CD14-positive monocyte (primary cell): Measurements from ENCODE around the gene MACROD2. TPM values are rescaled to one million over a fixed set of nuclear protein-coding genes. Genes with fewer than 3 reads are reported as not detected.

Experiments
- DNase-seq, 3 donors: peaks; one replicate each; pipeline ENCODE4 v3.0.0-alpha.2; 2011 to 2022
- H2AFZ ChIP-seq: 2 replicates; pipeline ENCODE4 v1.6.0; 2012; ENCODE audit warnings: mild to moderate bottlenecking, low read depth, low read length, inconsistent platforms; ENCODE audit not compliant: insufficient read depth, poor library complexity, severe bottlenecking
- H3K27ac ChIP-seq, 2 donors: 1 replicate in 1 of 2; 2 replicates in 1 of 2; pipeline ENCODE4 v1.5.1; 2012 to 2013; ENCODE audit warnings: low read length in 2 of 2, control low read depth in 1 of 2, inconsistent platforms in 1 of 2, low read depth in 1 of 2, mild to moderate bottlenecking in 1 of 2
- H3K27me3 ChIP-seq, 2 donors: one replicate each; pipeline versions ENCODE4 v1.6.0 to v1.6.1; 2011 to 2013; ENCODE audit warnings: low read length in 2 of 2; ENCODE audit not compliant: control insufficient read depth in 2 of 2, insufficient read depth in 2 of 2
- H3K36me3 ChIP-seq, 2 donors: replicated peaks in 1 of 2; 1 replicate in 1 of 2; 2 replicates in 1 of 2; pipeline versions ENCODE4 v1.5.1 to v1.6.1; 2012 to 2013; ENCODE audit warnings: low read length in 2 of 2, control low read depth in 1 of 2, inconsistent platforms in 1 of 2, mild to moderate bottlenecking in 1 of 2; ENCODE audit not compliant: insufficient read depth in 2 of 2, control insufficient read depth in 1 of 2
- H3K4me1 ChIP-seq, 2 donors: 1 replicate in 1 of 2; 2 replicates in 1 of 2; pipeline versions ENCODE4 v1.5.1 to v1.6.1; 2012 to 2013; ENCODE audit warnings: low read length in 2 of 2, control low read depth in 1 of 2, inconsistent platforms in 1 of 2, mild to moderate bottlenecking in 1 of 2, moderate library complexity in 1 of 2; ENCODE audit not compliant: insufficient read depth in 2 of 2, control insufficient read depth in 1 of 2
- H3K4me2 ChIP-seq: replicated peaks from 2 replicates; pipeline ENCODE3; 2012; ENCODE audit warnings: low read length, moderate library complexity, mild to moderate bottlenecking; ENCODE audit not compliant: poor library complexity, severe bottlenecking; ENCODE audit errors: extremely low read depth
- H3K4me3 ChIP-seq, 3 experiments: fragments of 200-600 bp in 1 of 3; sonication (generic) in 1 of 3; replicated peaks in 1 of 3; 1 replicate in 2 of 3; 2 replicates in 1 of 3; pipeline ENCODE4 v1.5.1; 2011 to 2013; ENCODE audit warnings: low read length in 3 of 3, mild to moderate bottlenecking in 3 of 3, control low read depth in 2 of 3, low read depth in 2 of 3, inconsistent platforms in 1 of 3, moderate library complexity in 1 of 3
- H3K79me2 ChIP-seq: 2 replicates; pipeline ENCODE4 v1.6.0; 2012; ENCODE audit warnings: mild to moderate bottlenecking, control low read depth, inconsistent platforms, low read length, moderate library complexity; ENCODE audit not compliant: insufficient read depth
- H3K9ac ChIP-seq: 2 replicates; pipeline ENCODE4 v1.6.0; 2017; ENCODE audit warnings: low read length, mild to moderate bottlenecking; ENCODE audit not compliant: insufficient read depth, poor library complexity, severe bottlenecking
- H3K9me3 ChIP-seq, 2 donors: replicated peaks in 1 of 2; 1 replicate in 1 of 2; 2 replicates in 1 of 2; pipeline versions ENCODE4 v1.5.1 to v1.6.1; 2012 to 2013; ENCODE audit warnings: low read length in 2 of 2, control low read depth in 1 of 2; ENCODE audit not compliant: control insufficient read depth in 1 of 2, insufficient read depth in 1 of 2
- H4K20me1 ChIP-seq: 2 replicates; pipeline ENCODE4 v1.6.0; 2012; ENCODE audit warnings: mild to moderate bottlenecking, low read length, control low read depth, moderate library complexity; ENCODE audit not compliant: insufficient read depth
- H3K27ac Mint-ChIP-seq, 7 donors: one replicate each; pipeline ENCODE4 v1.8.0; 2020; ENCODE audit warnings: mild to moderate bottlenecking in 7 of 7, mixed read lengths in 7 of 7, moderate library complexity in 6 of 7, inconsistent platforms in 2 of 7
- H3K27me3 Mint-ChIP-seq, 3 donors: one replicate each; pipeline ENCODE4 v1.8.0; 2021 to 2022; ENCODE audit warnings: low read depth in 3 of 3, mild to moderate bottlenecking in 3 of 3, mixed read lengths in 3 of 3, moderate library complexity in 3 of 3, inconsistent platforms in 1 of 3
- H3K36me3 Mint-ChIP-seq, 2 donors: one replicate each; pipeline ENCODE4 v1.8.0; 2020; ENCODE audit warnings: mixed read lengths in 2 of 2, inconsistent platforms in 1 of 2, mild to moderate bottlenecking in 1 of 2
- H3K4me1 Mint-ChIP-seq: one replicate; pipeline ENCODE4 v1.8.0; 2020; ENCODE audit warnings: mild to moderate bottlenecking, mixed read lengths
- H3K4me3 Mint-ChIP-seq, 2 donors: one replicate each; pipeline ENCODE4 v1.8.0; 2020; ENCODE audit warnings: mild to moderate bottlenecking in 2 of 2, mixed read lengths in 2 of 2, moderate library complexity in 1 of 2
- H3K9me3 Mint-ChIP-seq, 7 donors: one replicate each; pipeline ENCODE4 v1.8.0; 2020 to 2022; ENCODE audit warnings: mixed read lengths in 7 of 7, mild to moderate bottlenecking in 6 of 7, moderate library complexity in 6 of 7, inconsistent platforms in 2 of 7
- WGBS: methylation state at CpG from one replicate; pipeline ENCODE4 v1.1.5; 2013; ENCODE audit warnings: missing lambda C conversion rate; ENCODE audit not compliant: insufficient coverage; 5-methylcytosine and 5-hydroxymethylcytosine counted together
- intact Hi-C, 2 donors: fragments of 100-400 bp; cut with micrococcal nuclease; formaldehyde crosslinking; loops; one replicate each; pipeline versions ENCODE4 v1.15.0 to v1.15.1; 2023
- polyA plus RNA-seq, 3 donors: library from polyadenylated mRNA; depleted of rRNA in 1 of 3; unstranded in 2 of 3; stranded (reverse) in 1 of 3; fragments of 300-500 nt in 2 of 3; fragments of >200 nt in 1 of 3; fragmentation: Illumina TruSeq in 2 of 3; gene quantifications; 1 replicate in 2 of 3; 2 replicates in 1 of 3; pipeline ENCODE4 v1.2.3, GENCODE V29; 2012 to 2021
- TF ChIP-seq, protein P1 (sequence below): fragments of 200-600 bp; IDR thresholded peaks from one replicate; pipeline ENCODE4 v1.8.0; 2022; ENCODE audit warnings: antibody characterized with exemption, mild to moderate bottlenecking

MACROD2 gene
- polyA plus RNA-seq, 3 donors: 0.23 TPM; not detected in 2

DNA sequence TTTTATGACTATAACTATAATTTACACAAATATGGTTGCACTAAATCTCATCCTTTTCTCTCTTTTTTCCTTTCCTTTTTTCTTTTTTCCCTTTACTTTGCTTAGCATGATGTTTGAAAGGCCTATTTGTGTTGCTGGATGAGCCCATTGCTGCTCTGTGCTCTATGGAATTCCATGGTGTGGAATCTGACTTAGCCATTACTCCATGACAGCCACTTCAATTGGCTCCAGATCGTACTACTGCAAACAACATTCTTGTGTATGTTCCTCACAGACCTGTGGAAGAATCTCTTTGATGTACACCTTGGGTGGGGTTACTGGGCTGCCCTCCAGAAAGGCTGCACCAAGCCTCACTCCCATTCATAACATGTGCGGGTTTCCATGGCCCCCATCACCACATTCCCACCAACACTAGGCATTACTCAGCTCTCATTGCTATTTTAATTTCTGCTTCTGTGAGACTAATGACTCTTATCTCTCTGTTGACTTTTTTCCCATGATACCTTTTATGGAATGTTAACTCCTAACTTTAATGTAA, 1598.9 kb downstream of the MACROD2 start:
- no peaks in the 10 kb centered on the region for H3K4me1 Mint-ChIP-seq
- H3K9me3 ChIP-seq: peaks cover 3 to 5% of the 10 kb centered on the region in 2 donors
- no peaks in the 10 kb centered on the region for H4K20me1 ChIP-seq
- intact Hi-C loops: no loop called here
- H3K36me3 Mint-ChIP-seq: no peaks in the 10 kb centered on the region
- no peaks in the 10 kb centered on the region for H3K27me3 ChIP-seq
- no peaks in the 10 kb centered on the region for H3K79me2 ChIP-seq
- no peak overlapping the region for H3K27ac ChIP-seq
- H3K27ac Mint-ChIP-seq: no peak overlapping the region
- no peak for DNase-seq
- no peak overlapping the region for H3K4me3 ChIP-seq
- H2AFZ ChIP-seq: no peak overlapping the region
- H3K4me1 ChIP-seq: no peaks in the 10 kb centered on the region
- WGBS: no CpG with 5 or more reads among the region's 2 CpGs
- no peaks in the 10 kb centered on the region for H3K36me3 ChIP-seq
- H3K27me3 Mint-ChIP-seq: peaks cover 0 to 3% (median 1%) of the 10 kb centered on the region in 3 donors
- TF ChIP-seq, protein P1, sequence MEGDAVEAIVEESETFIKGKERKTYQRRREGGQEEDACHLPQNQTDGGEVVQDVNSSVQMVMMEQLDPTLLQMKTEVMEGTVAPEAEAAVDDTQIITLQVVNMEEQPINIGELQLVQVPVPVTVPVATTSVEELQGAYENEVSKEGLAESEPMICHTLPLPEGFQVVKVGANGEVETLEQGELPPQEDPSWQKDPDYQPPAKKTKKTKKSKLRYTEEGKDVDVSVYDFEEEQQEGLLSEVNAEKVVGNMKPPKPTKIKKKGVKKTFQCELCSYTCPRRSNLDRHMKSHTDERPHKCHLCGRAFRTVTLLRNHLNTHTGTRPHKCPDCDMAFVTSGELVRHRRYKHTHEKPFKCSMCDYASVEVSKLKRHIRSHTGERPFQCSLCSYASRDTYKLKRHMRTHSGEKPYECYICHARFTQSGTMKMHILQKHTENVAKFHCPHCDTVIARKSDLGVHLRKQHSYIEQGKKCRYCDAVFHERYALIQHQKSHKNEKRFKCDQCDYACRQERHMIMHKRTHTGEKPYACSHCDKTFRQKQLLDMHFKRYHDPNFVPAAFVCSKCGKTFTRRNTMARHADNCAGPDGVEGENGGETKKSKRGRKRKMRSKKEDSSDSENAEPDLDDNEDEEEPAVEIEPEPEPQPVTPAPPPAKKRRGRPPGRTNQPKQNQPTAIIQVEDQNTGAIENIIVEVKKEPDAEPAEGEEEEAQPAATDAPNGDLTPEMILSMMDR: no peak
- no peak overlapping the region for H3K4me3 Mint-ChIP-seq
- H3K9me3 Mint-ChIP-seq: peaks cover 2 to 12% (median 8%) of the 10 kb centered on the region in 7 donors
- no peak overlapping the region for H3K4me2 ChIP-seq
- no peak overlapping the region for H3K9ac ChIP-seq

- no peaks in the 10 kb centered on the region for H3K36me3 ChIP-seq
- H3K27me3 Mint-ChIP-seq: peaks cover 0 to 2% (median 0%) of the 10 kb centered on the region in 3 donors
- peaks cover 2 to 9% (median 5%) of the 10 kb centered on the region in 7 donors for H3K9me3 Mint-ChIP-seq
- no peak overlapping the region for H3K4me3 Mint-ChIP-seq
- H3K27ac Mint-ChIP-seq: no peak overlapping the region
- H3K36me3 Mint-ChIP-seq: no peaks in the 10 kb centered on the region
- 86% methylated on average over 1 of the region's 3 CpGs for WGBS
- TF ChIP-seq, protein P1: no peak
- no peak overlapping the region for H2AFZ ChIP-seq
- intact Hi-C loops: no loop called here
- no peak for DNase-seq
- H3K27me3 ChIP-seq: no peaks in the 10 kb centered on the region
- H4K20me1 ChIP-seq: no peaks in the 10 kb centered on the region
- H3K4me1 ChIP-seq: no peaks in the 10 kb centered on the region
- H3K4me1 Mint-ChIP-seq: no peaks in the 10 kb centered on the region
- peaks cover 3 to 5% of the 10 kb centered on the region in 2 donors for H3K9me3 ChIP-seq
- H3K4me3 ChIP-seq: no peak overlapping the region
- no peaks in the 10 kb centered on the region for H3K79me2 ChIP-seq
- no peak overlapping the region for H3K27ac ChIP-seq
- H3K9ac ChIP-seq: no peak overlapping the region
- H3K4me2 ChIP-seq: no peak overlapping the region
These were observed 1601.0 kb downstream of the MACROD2 start for GRCh38 chr20:15596220-15596890.
